HUES64 (cell line): Measurements from ENCODE around the gene FTO.

ENCODE experiments used
- H3K27ac ChIP-seq: 2 replicates; pipeline ENCODE4 v1.7.0; 2013; ENCODE audit warnings: low read depth, low read length, inconsistent platforms
- H3K27me3 ChIP-seq: 2 replicates; pipeline ENCODE4 v1.6.1; 2013; ENCODE audit warnings: mild to moderate bottlenecking, low read length; ENCODE audit not compliant: insufficient read depth
- H3K36me3 ChIP-seq: 2 replicates; pipeline ENCODE4 v1.6.1; 2013; ENCODE audit warnings: mild to moderate bottlenecking, low read length; ENCODE audit not compliant: insufficient read depth
- H3K4me1 ChIP-seq: 2 replicates; pipeline ENCODE4 v1.6.1; 2013; ENCODE audit warnings: mild to moderate bottlenecking, low read length, moderate library complexity; ENCODE audit not compliant: insufficient read depth
- H3K4me3 ChIP-seq: 2 replicates; pipeline ENCODE4 v1.5.1; 2013; ENCODE audit warnings: mild to moderate bottlenecking, low read length, moderate library complexity
- H3K9ac ChIP-seq: 2 replicates; pipeline ENCODE4 v1.6.1; 2013; ENCODE audit warnings: mild to moderate bottlenecking, low read depth, low read length
- H3K9me3 ChIP-seq: 2 replicates; pipeline ENCODE4 v1.6.1; 2013; ENCODE audit warnings: low read depth, low read length; ENCODE audit not compliant: insufficient read depth
- WGBS: fragments of 150-250, 120-280 bp; methylation state at CpG from one replicate; pipeline ENCODE4 v1.1.7; 2013; ENCODE audit warnings: missing lambda C conversion rate; 5-methylcytosine and 5-hydroxymethylcytosine counted together

Gene FTO

GRCh38 chr16:53708490-53708889, 4.5 kb downstream of the FTO start:
- H3K9me3 ChIP-seq: no peaks in the 10 kb centered on the region
- no peak overlapping the region for H3K9ac ChIP-seq
- H3K27ac ChIP-seq: no peak overlapping the region
- H3K4me1 ChIP-seq: peaks cover 5% of the 10 kb centered on the region; the same call in 1 of the 2 replicates
- no peak overlapping the region for H3K4me3 ChIP-seq
- H3K27me3 ChIP-seq: no peaks in the 10 kb centered on the region
- no peaks in the 10 kb centered on the region for H3K36me3 ChIP-seq
- 95% methylated on average over 2 of the region's 2 CpGs for WGBS

GRCh38 chr16:53711390-53711789, 7.4 kb downstream of the FTO start:
- 96% methylated on average over 3 of the region's 3 CpGs for WGBS
- Histone ChIP-seq H3K27ac (no peak overlapping the region), H3K4me3 (no peak overlapping the region), H3K9ac (no peak overlapping the region), H3K27me3 (no peaks in the 10 kb centered on the region), H3K36me3 (no peaks in the 10 kb centered on the region), H3K9me3 (no peaks in the 10 kb centered on the region), H3K4me1 (peaks cover 21% of the 10 kb centered on the region)

GRCh38 chr16:53712065-53712464, 8.1 kb downstream of the FTO start:
- H3K4me1 ChIP-seq: peaks cover 21% of the 10 kb centered on the region
- H3K27ac ChIP-seq: no peak overlapping the region
- H3K9ac ChIP-seq: no peak overlapping the region
- WGBS: no CpG with 5 or more reads among the region's 2 CpGs
- no peaks in the 10 kb centered on the region for H3K36me3 ChIP-seq
- no peaks in the 10 kb centered on the region for H3K27me3 ChIP-seq
- H3K9me3 ChIP-seq: no peaks in the 10 kb centered on the region
- H3K4me3 ChIP-seq: no peak overlapping the region

- H3K9me3 ChIP-seq: no peaks in the 10 kb centered on the region
- peaks cover 21% of the 10 kb centered on the region for H3K4me1 ChIP-seq
- no peak overlapping the region for H3K4me3 ChIP-seq
- 87% methylated on average over 3 of the region's 3 CpGs for WGBS
- H3K9ac ChIP-seq: no peak overlapping the region
- no peak overlapping the region for H3K27ac ChIP-seq
- no peaks in the 10 kb centered on the region for H3K27me3 ChIP-seq
- no peaks in the 10 kb centered on the region for H3K36me3 ChIP-seq
These were observed 9.6 kb downstream of the FTO start for GRCh38 chr16:53713403-53714204.

GRCh38 chr16:53714205-53715022, 10.5 kb downstream of the FTO start:
- H3K9me3 ChIP-seq: no peaks in the 10 kb centered on the region
- H3K9ac ChIP-seq: 0 out of 2 replicates have a peak overlapping the region, but pooled peaks have one; percentile 36
- no peaks in the 10 kb centered on the region for H3K27me3 ChIP-seq
- no peak overlapping the region for H3K4me3 ChIP-seq
- no peak overlapping the region for H3K27ac ChIP-seq
- no peaks in the 10 kb centered on the region for H3K36me3 ChIP-seq
- WGBS: 69% methylated on average over 6 of the region's 7 CpGs
- H3K4me1 ChIP-seq: peaks cover 21% of the 10 kb centered on the region

- Histone ChIP-seq H3K4me3 (no peak overlapping the region), H3K9ac (no peak overlapping the region), H3K9me3 (no peaks in the 10 kb centered on the region), H3K27ac (no peak overlapping the region), H3K4me1 (peaks cover 21% of the 10 kb centered on the region), H3K36me3 (no peaks in the 10 kb centered on the region), H3K27me3 (no peaks in the 10 kb centered on the region)
- WGBS: 91% methylated on average over 2 of the region's 2 CpGs
These were observed 11.0 kb downstream of the FTO start for GRCh38 chr16:53715023-53715384.

GRCh38 chr16:53717577-53717976, 13.6 kb downstream of the FTO start:
- 100% methylated on average over 3 of the region's 3 CpGs for WGBS
- Histone ChIP-seq H3K4me1 (peaks cover 21% of the 10 kb centered on the region), H3K9me3 (no peaks in the 10 kb centered on the region), H3K9ac (no peak overlapping the region), H3K4me3 (no peak overlapping the region), H3K27ac (no peak overlapping the region), H3K27me3 (no peaks in the 10 kb centered on the region), H3K36me3 (no peaks in the 10 kb centered on the region)

- no peaks in the 10 kb centered on the region for H3K27me3 ChIP-seq
- H3K9me3 ChIP-seq: no peaks in the 10 kb centered on the region
- no peak overlapping the region for H3K4me3 ChIP-seq
- no peak overlapping the region for H3K9ac ChIP-seq
- H3K4me1 ChIP-seq: peaks cover 11% of the 10 kb centered on the region; the same call in 1 of the 2 replicates
- 95% methylated on average over 4 of the region's 5 CpGs for WGBS
- no peaks in the 10 kb centered on the region for H3K36me3 ChIP-seq
- H3K27ac ChIP-seq: no peak overlapping the region
These were observed 17.1 kb downstream of the FTO start for GRCh38 chr16:53721017-53721416.

- Histone ChIP-seq H3K9ac (no peak overlapping the region), H3K27me3 (no peaks in the 10 kb centered on the region), H3K9me3 (no peaks in the 10 kb centered on the region), H3K4me1 (peaks cover 12% of the 10 kb centered on the region), H3K27ac (no peak overlapping the region), H3K36me3 (no peaks in the 10 kb centered on the region), H3K4me3 (no peak overlapping the region)
These were observed 22.7 kb downstream of the FTO start for GRCh38 chr16:53726625-53727024.

- peaks cover 3% of the 10 kb centered on the region; the same call in 1 of the 2 replicates for H3K4me1 ChIP-seq
- H3K36me3 ChIP-seq: no peaks in the 10 kb centered on the region
- no peak overlapping the region for H3K9ac ChIP-seq
- H3K9me3 ChIP-seq: no peaks in the 10 kb centered on the region
- WGBS: 91% methylated on average over 3 of the region's 3 CpGs
- no peaks in the 10 kb centered on the region for H3K27me3 ChIP-seq
- H3K27ac ChIP-seq: no peak overlapping the region
- H3K4me3 ChIP-seq: no peak overlapping the region
These were observed 26.7 kb downstream of the FTO start for GRCh38 chr16:53730693-53731092.

GRCh38 chr16:53732296-53732929, 28.5 kb downstream of the FTO start:
- Histone ChIP-seq H3K4me1 (no peaks in the 10 kb centered on the region), H3K36me3 (no peaks in the 10 kb centered on the region), H3K4me3 (no peak overlapping the region), H3K9ac (no peak overlapping the region), H3K9me3 (no peaks in the 10 kb centered on the region), H3K27me3 (no peaks in the 10 kb centered on the region), H3K27ac (no peak overlapping the region)
- WGBS: 88% methylated on average over 4 of the region's 4 CpGs
